HG03280 (cell line): ENCODE measurements around the gene MYO1D.
A peak's percentile ranks its signal among the peaks of the same experiment; 100 is the strongest.

ENCODE experiments used
- ATAC-seq: cut with Tn5 transposase; IDR thresholded peaks from one replicate; pipeline ENCODE4 v1.9.1; 2021; ENCODE audit warnings: mild to moderate bottlenecking, moderate library complexity; ENCODE audit not compliant: unreplicated experiment

The MYO1D gene

GRCh38 chr17:32517982-32518381 is 358.9 kb downstream of the MYO1D start:
- ATAC-seq: no peak

GRCh38 chr17:32516940-32517701 is 359.8 kb downstream of the MYO1D start:
- ATAC-seq: no peak

GRCh38 chr17:32516450-32516849 is 360.5 kb downstream of the MYO1D start:
- ATAC-seq: no peak

- no peak for ATAC-seq
Measured at GRCh38 chr17:32515677-32516383, 361.1 kb downstream of the MYO1D start.

GRCh38 chr17:32514606-32515005 is 362.3 kb downstream of the MYO1D start:
- no peak for ATAC-seq

- no peak for ATAC-seq
Measured at GRCh38 chr17:32513579-32513978, 363.3 kb downstream of the MYO1D start.

- ATAC-seq: no peak
Measured at GRCh38 chr17:32512328-32512727, 364.6 kb downstream of the MYO1D start.

GRCh38 chr17:32510466-32510865 is 366.5 kb downstream of the MYO1D start:
- no peak for ATAC-seq

GRCh38 chr17:32508926-32509325 is 368.0 kb downstream of the MYO1D start:
- ATAC-seq: no peak

- ATAC-seq: no peak
Measured at GRCh38 chr17:32504166-32504990, 372.5 kb downstream of the MYO1D start.

- peak; percentile 77 for ATAC-seq
Measured at GRCh38 chr17:32503251-32504165, 373.4 kb downstream of the MYO1D start.

GRCh38 chr17:32502710-32503109 is 374.2 kb downstream of the MYO1D start:
- ATAC-seq: no peak

GRCh38 chr17:32502013-32502412 is 374.9 kb downstream of the MYO1D start:
- ATAC-seq: no peak

- no peak for ATAC-seq
Measured at GRCh38 chr17:32498391-32498790, 378.5 kb downstream of the MYO1D start.

GRCh38 chr17:32497431-32498205 is 379.3 kb downstream of the MYO1D start:
- no peak for ATAC-seq

GRCh38 chr17:32496395-32497073 is 380.4 kb downstream of the MYO1D start:
- no peak for ATAC-seq

- no peak for ATAC-seq
Measured at GRCh38 chr17:32495359-32496231, 381.3 kb downstream of the MYO1D start.
